HepG2 (cell line): ENCODE data around the gene CACNB4. TPM values are rescaled to one million over a fixed set of nuclear protein-coding genes. Genes with fewer than 3 reads are reported as not detected.
A peak's percentile ranks its signal among the peaks of the same experiment; 100 is the strongest.

Experiments used
- AKNA ChIP-seq: sonication (generic); formaldehyde crosslinking; IDR thresholded peaks from 2 replicates; pipeline ENCODE4 v1.4.0; 2020; ENCODE audit warnings: missing genetic modification reagents, borderline replicate concordance
- ATAD3A ChIP-seq: sonication (generic); formaldehyde crosslinking; IDR thresholded peaks from 2 replicates; pipeline ENCODE4 v1.4.0; 2020; ENCODE audit warnings: missing genetic modification reagents
- CREB3 ChIP-seq: sonication (generic); formaldehyde crosslinking; IDR thresholded peaks from 2 replicates; pipeline ENCODE4 v1.5.0; 2020; ENCODE audit warnings: missing genetic modification reagents
- DMTF1 ChIP-seq: sonication (generic); formaldehyde crosslinking; IDR thresholded peaks from 2 replicates; pipeline ENCODE4 v1.4.0; 2020; ENCODE audit warnings: mild to moderate bottlenecking, missing genetic modification reagents
- KLF12 ChIP-seq: sonication (generic); formaldehyde crosslinking; IDR thresholded peaks from 2 replicates; pipeline ENCODE4 v1.4.0; 2020; ENCODE audit warnings: missing genetic modification reagents, borderline replicate concordance
- PCBP1 ChIP-seq: fragments of 200-400 bp; formaldehyde crosslinking; IDR thresholded peaks from 2 replicates; pipeline ENCODE4 v1.6.1; 2017; ENCODE audit warnings: mild to moderate bottlenecking, low read depth, low read length, borderline replicate concordance
- RFX3 ChIP-seq: IDR thresholded peaks from 2 replicates; pipeline ENCODE4 v1.6.1; 2016; ENCODE audit warnings: missing biosample characterization, missing genetic modification reagents
- SMARCC2 ChIP-seq: fragments of 450-650 bp; IDR thresholded peaks from 2 replicates; pipeline ENCODE4 v1.6.1; 2017; ENCODE audit warnings: antibody characterized with exemption, mild to moderate bottlenecking
- SOX13 ChIP-seq, 3 experiments: fragments of 450-650 bp in 1 of 3; sonication (generic) in 1 of 3; formaldehyde crosslinking in 1 of 3; IDR thresholded peaks in 2 of 3; conservative IDR thresholded peaks in 1 of 3; 2 replicates each; pipeline versions ENCODE4 v1.5.0 to v1.6.1; 2016 to 2020; ENCODE audit warnings: antibody characterized with exemption in 1 of 3, mild to moderate bottlenecking in 1 of 3, missing compliant biosample characterization in 1 of 3, missing genetic modification reagents in 1 of 3, moderate library complexity in 1 of 3
- SRSF1 ChIP-seq: fragments of 200-400 bp; formaldehyde crosslinking; optimal IDR thresholded peaks from 2 replicates; pipeline ENCODE3; 2017; ENCODE audit warnings: mild to moderate bottlenecking, low read depth, low read length, moderate library complexity
- TEAD3 ChIP-seq: optimal IDR thresholded peaks from 2 replicates; pipeline ENCODE3; 2016; ENCODE audit warnings: borderline replicate concordance
- U2AF1 ChIP-seq: fragments of 200-400 bp; formaldehyde crosslinking; optimal IDR thresholded peaks from 2 replicates; pipeline ENCODE3; 2017; ENCODE audit warnings: mild to moderate bottlenecking, low read depth, low read length
- ZC3H13 ChIP-seq: sonication (generic); formaldehyde crosslinking; IDR thresholded peaks from 2 replicates; pipeline ENCODE4 v1.8.1; 2023; ENCODE audit warnings: mild to moderate bottlenecking, missing genetic modification reagents, moderate library complexity
- ZNF337 ChIP-seq: sonication (generic); formaldehyde crosslinking; IDR thresholded peaks from 2 replicates; pipeline ENCODE4 v1.5.1; 2020; ENCODE audit warnings: missing genetic modification reagents, low read depth, mild to moderate bottlenecking, borderline replicate concordance
- ZNF501 ChIP-seq: sonication (generic); formaldehyde crosslinking; IDR thresholded peaks from 2 replicates; pipeline ENCODE4 v1.5.1; 2020; ENCODE audit warnings: mild to moderate bottlenecking, moderate library complexity, missing genetic modification reagents
- ZNF883 ChIP-seq: sonication (generic); formaldehyde crosslinking; IDR thresholded peaks from 2 replicates; pipeline ENCODE4 v1.5.1; 2020; ENCODE audit warnings: mild to moderate bottlenecking, missing genetic modification reagents; ENCODE audit errors: not compliant biosample characterization
- ZSCAN12 ChIP-seq: sonication (generic); formaldehyde crosslinking; IDR thresholded peaks from 2 replicates; pipeline ENCODE4 v1.9.0; 2021; ENCODE audit warnings: mild to moderate bottlenecking, missing genetic modification reagents
- ZSCAN9 ChIP-seq: IDR thresholded peaks from 2 replicates; pipeline ENCODE4 v1.6.1; 2016; ENCODE audit warnings: borderline replicate concordance
- polyA plus RNA-seq, 8 experiments: library from polyadenylated mRNA; depleted of rRNA in 3 of 8; stranded (reverse) in 7 of 8; unstranded in 1 of 8; fragments of >200 nt; fragmentation: Illumina TruSeq in 4 of 8; extraction: Trizol in 4 of 8; gene quantifications; 2 replicates each; pipeline versions ENCODE4 v1.2.1 to v1.2.3, GENCODE V29; 2011 to 2016; ENCODE audit warnings: low read depth in 4 of 8, missing spikeins in 1 of 8, mixed read lengths in 1 of 8; ENCODE audit not compliant: insufficient read depth in 1 of 8
- total RNA-seq, 5 experiments: library from RNA; depleted of rRNA; stranded (reverse); fragments of >200 nt; fragmentation: Illumina TruSeq; extraction: Trizol; gene quantifications; 2 replicates each; pipeline ENCODE4 v1.2.3, GENCODE V29; 2016; ENCODE audit warnings: low read depth in 1 of 5
- TF ChIP-seq, protein P1 (sequence below): sonication (generic); formaldehyde crosslinking; IDR thresholded peaks from 2 replicates; pipeline ENCODE4 v1.4.0; 2020; ENCODE audit warnings: low read depth, mild to moderate bottlenecking, missing genetic modification reagents
- TF ChIP-seq, protein P2 (sequence below): IDR thresholded peaks from 2 replicates; pipeline ENCODE4 v1.6.1; 2016

Gene CACNB4
- total and polyA plus RNA-seq, 2 of the 13 experiments (the other 11 are each of a cell fraction or from before 2014, with no cell fraction given), result 5.1 to 14.3 TPM

GRCh38 chr2:151973901-151974199 is 125.0 kb downstream of the CACNB4 start (continued):
- TF ChIP-seq ZC3H13 (CRISPR knock-in tag), result no peak
- no peak for TF ChIP-seq ZSCAN9
- TF ChIP-seq RFX3, result no peak
- TF ChIP-seq, protein P1, sequence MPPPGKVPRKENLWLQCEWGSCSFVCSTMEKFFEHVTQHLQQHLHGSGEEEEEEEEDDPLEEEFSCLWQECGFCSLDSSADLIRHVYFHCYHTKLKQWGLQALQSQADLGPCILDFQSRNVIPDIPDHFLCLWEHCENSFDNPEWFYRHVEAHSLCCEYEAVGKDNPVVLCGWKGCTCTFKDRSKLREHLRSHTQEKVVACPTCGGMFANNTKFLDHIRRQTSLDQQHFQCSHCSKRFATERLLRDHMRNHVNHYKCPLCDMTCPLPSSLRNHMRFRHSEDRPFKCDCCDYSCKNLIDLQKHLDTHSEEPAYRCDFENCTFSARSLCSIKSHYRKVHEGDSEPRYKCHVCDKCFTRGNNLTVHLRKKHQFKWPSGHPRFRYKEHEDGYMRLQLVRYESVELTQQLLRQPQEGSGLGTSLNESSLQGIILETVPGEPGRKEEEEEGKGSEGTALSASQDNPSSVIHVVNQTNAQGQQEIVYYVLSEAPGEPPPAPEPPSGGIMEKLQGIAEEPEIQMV (CRISPR knock-in tag), result no peak
- no peak for TF ChIP-seq ZNF337
- no peak for TF ChIP-seq ZNF501 (CRISPR knock-in tag)
- no peak for TF ChIP-seq AKNA (CRISPR knock-in tag)
- TF ChIP-seq ZSCAN12 (CRISPR knock-in tag), result no peak
- TF ChIP-seq, protein P2, sequence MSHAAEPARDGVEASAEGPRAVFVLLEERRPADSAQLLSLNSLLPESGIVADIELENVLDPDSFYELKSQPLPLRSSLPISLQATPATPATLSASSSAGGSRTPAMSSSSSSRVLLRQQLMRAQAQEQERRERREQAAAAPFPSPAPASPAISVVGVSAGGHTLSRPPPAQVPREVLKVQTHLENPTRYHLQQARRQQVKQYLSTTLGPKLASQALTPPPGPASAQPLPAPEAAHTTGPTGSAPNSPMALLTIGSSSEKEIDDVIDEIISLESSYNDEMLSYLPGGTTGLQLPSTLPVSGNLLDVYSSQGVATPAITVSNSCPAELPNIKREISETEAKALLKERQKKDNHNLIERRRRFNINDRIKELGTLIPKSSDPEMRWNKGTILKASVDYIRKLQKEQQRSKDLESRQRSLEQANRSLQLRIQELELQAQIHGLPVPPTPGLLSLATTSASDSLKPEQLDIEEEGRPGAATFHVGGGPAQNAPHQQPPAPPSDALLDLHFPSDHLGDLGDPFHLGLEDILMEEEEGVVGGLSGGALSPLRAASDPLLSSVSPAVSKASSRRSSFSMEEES (CRISPR knock-in tag), result no peak
- TF ChIP-seq SRSF1, result no peak
- TF ChIP-seq SOX13 (IDR thresholded peaks at IDR 0.05), result no peak
- TF ChIP-seq SOX13 (CRISPR knock-in tag; conservative IDR thresholded peaks at IDR 0.05 in 1 of 2, IDR thresholded peaks at IDR 0.05 in 1 of 2), result peak in 1 of 2 experiments; percentile 32; a peak in 1 of 4 replicates
- no peak for TF ChIP-seq ATAD3A (CRISPR knock-in tag)
- peak; percentile 40 for TF ChIP-seq TEAD3 (CRISPR knock-in tag)
- TF ChIP-seq KLF12 (CRISPR knock-in tag), result no peak
- no peak for TF ChIP-seq PCBP1
- no peak for TF ChIP-seq DMTF1 (CRISPR knock-in tag)
- no peak for TF ChIP-seq CREB3 (CRISPR knock-in tag)
- TF ChIP-seq ZNF883 (CRISPR knock-in tag), result no peak
- no peak for TF ChIP-seq U2AF1
- no peak for TF ChIP-seq SMARCC2
